Panc1 (cell line): ENCODE data around the gene NECTIN1. TPM values are rescaled to one million over a fixed set of nuclear protein-coding genes. Genes with fewer than 3 reads are reported as not detected.

Experiments
- ATAC-seq: fragments of 200-7000 bp; cut with Tn5 transposase; 2 replicates; pipeline ENCODE4 v1.9.1; 2020; ENCODE audit warnings: mild to moderate bottlenecking, moderate library complexity
- BruUV-seq: library from RNA; stranded (reverse); fragments of 400-500 nt; replicated peaks from 2 replicates; lab custom pipeline; 2021; lab: Mats Ljungman, UMichigan
- CTCF ChIA-PET: fragments of 300-600 bp; sonication (Branson Sonifier 250); formaldehyde crosslinking; loops from one replicate; lab custom pipeline; 2022; ENCODE audit warnings: antibody characterized with exemption; lab: Charles Lee
- POLR2A ChIA-PET: fragments of 300-600 bp; sonication (Branson Sonifier 250); formaldehyde crosslinking; loops from one replicate; lab custom pipeline; 2022; ENCODE audit warnings: antibody characterized with exemption; lab: Charles Lee
- DNase-seq: peaks from one replicate; pipeline ENCODE4 v3.0.0-alpha.2; 2010; ENCODE audit warnings: low read depth, low spot score
- H3K27ac ChIP-seq: 2 replicates; pipeline ENCODE4 v1.5.1; 2011; ENCODE audit warnings: mild to moderate bottlenecking, low read length, inconsistent platforms
- H3K27me3 ChIP-seq: fragments of 200-500 bp; sonication (Bioruptor generic); 2 replicates; pipeline ENCODE4 v1.6.0; 2014; ENCODE audit warnings: low read length, inconsistent platforms; ENCODE audit not compliant: control insufficient read depth, insufficient read depth
- H3K36me3 ChIP-seq: fragments of 200-500 bp; sonication (Bioruptor generic); 2 replicates; pipeline ENCODE4 v1.5.1; 2014; ENCODE audit warnings: inconsistent platforms, mild to moderate bottlenecking, low read length, moderate library complexity; ENCODE audit not compliant: control insufficient read depth, insufficient read depth
- H3K4me1 ChIP-seq: 2 replicates; pipeline ENCODE4 v1.5.1; 2011; ENCODE audit warnings: inconsistent platforms, mild to moderate bottlenecking, low read length, moderate library complexity; ENCODE audit not compliant: control insufficient read depth, insufficient read depth
- H3K4me3 ChIP-seq, 2 experiments: 2 replicates each; pipeline ENCODE4 v1.5.1; 2011 to 2012; ENCODE audit warnings: low read depth in 2 of 2, low read length in 2 of 2, mild to moderate bottlenecking in 2 of 2, inconsistent platforms in 1 of 2, moderate library complexity in 1 of 2
- H3K9me3 ChIP-seq: fragments of 200-500 bp; sonication (Bioruptor generic); 2 replicates; pipeline ENCODE4 v1.5.1; 2014; ENCODE audit warnings: low read depth, mild to moderate bottlenecking, inconsistent platforms, low read length, moderate library complexity; ENCODE audit not compliant: control insufficient read depth, insufficient read depth
- CTCF ChIP-seq: fragments of 450-650 bp; IDR thresholded peaks from 2 replicates; pipeline ENCODE4 v1.5.1; 2017; ENCODE audit warnings: mild to moderate bottlenecking
- POLR2AphosphoS5 ChIP-seq: IDR thresholded peaks from 2 replicates; pipeline ENCODE4 v1.6.1; 2012; ENCODE audit warnings: mild to moderate bottlenecking, low read depth, low read length, moderate library complexity
- REST ChIP-seq, 2 experiments: IDR thresholded peaks; 2 replicates each; pipeline ENCODE4 v1.6.1; 2011 to 2012; ENCODE audit warnings: low read depth in 2 of 2, control low read depth in 1 of 2, low read length in 1 of 2, mild to moderate bottlenecking in 1 of 2, moderate library complexity in 1 of 2; ENCODE audit not compliant: insufficient read depth in 1 of 2
- SIN3A ChIP-seq: IDR thresholded peaks from 2 replicates; pipeline ENCODE4 v1.6.1; 2012; ENCODE audit warnings: low read depth, mild to moderate bottlenecking, low read length, moderate library complexity, borderline replicate concordance; ENCODE audit not compliant: insufficient read depth
- TCF7L2 ChIP-seq: IDR thresholded peaks from 2 replicates; pipeline ENCODE4 v1.6.1; 2011; ENCODE audit warnings: mild to moderate bottlenecking, low read depth, low read length, inconsistent platforms
- in situ Hi-C: cut with HindIII; loops from 2 replicates; pipeline ENCODE4 v1.10.0; 2016; ENCODE audit warnings: low sequenced_read_pairs, low pct_unique_long_range_greater_than_20kb
- intact Hi-C: fragments of 100-400 bp; cut with micrococcal nuclease; formaldehyde crosslinking; loops from one replicate; pipeline ENCODE4 v1.10.0; 2022; ENCODE audit not compliant: unreplicated experiment
- total RNA-seq: library from RNA; stranded (reverse); gene quantifications from one replicate; pipeline ENCODE4 v1.2.1, GENCODE V29; 2021; ENCODE audit not compliant: unreplicated experiment

The NECTIN1 gene
- total RNA-seq, 1 experiment from 2014 or later = 14.6 TPM

GRCh38 chr11:119685111-119685746 lies 43.8 kb downstream of the NECTIN1 start:
- CTCF ChIA-PET = interaction anchor here (1.3 kb wide), 1 partner anchor 44 kb away, joined by 3 read pairs; the partner anchor contains the start of gene NECTIN1
- intact Hi-C loops (no loop called here), in situ Hi-C loops (no loop called here)
- BruUV-seq = no TSS peak
- Histone ChIP-seq H3K36me3 (no peaks in the 10 kb centered on the region), H3K4me3 (no peak overlapping the region), H3K9me3 (no peaks in the 10 kb centered on the region), H3K27ac (no peak overlapping the region), H3K4me1 (no peaks in the 10 kb centered on the region), H3K27me3 (no peaks in the 10 kb centered on the region)
- DNase-seq (no peak), ATAC-seq (no peak)
- no peak for TF ChIP-seq CTCF
- no peak for TF ChIP-seq REST (IDR thresholded peaks at IDR 0.05; ENCODE audit: insufficient read depth in 1 of 2, low read depth in 2 of 2, low read length in 1 of 2)
- TF ChIP-seq SIN3A = no peak
- no peak for TF ChIP-seq POLR2AphosphoS5
- TF ChIP-seq TCF7L2 = no peak
- POLR2A ChIA-PET = no interaction called here

- H3K4me1 ChIP-seq = no peaks in the 10 kb centered on the region
- ChIA-PET CTCF (no interaction called here), POLR2A (no interaction called here)
- no peak overlapping the region for H3K4me3 ChIP-seq
- no peaks in the 10 kb centered on the region for H3K36me3 ChIP-seq
- intact Hi-C loops = no loop called here
- no peaks in the 10 kb centered on the region for H3K9me3 ChIP-seq
- H3K27ac ChIP-seq = no peak overlapping the region
- ATAC-seq (peak; percentile 54), DNase-seq (no peak)
- in situ Hi-C loops = no loop called here
- BruUV-seq = no TSS peak
- TF ChIP-seq TCF7L2 = no peak
- TF ChIP-seq POLR2AphosphoS5 = no peak
- TF ChIP-seq CTCF = no peak
- no peak for TF ChIP-seq SIN3A
- no peak for TF ChIP-seq REST (IDR thresholded peaks at IDR 0.05; ENCODE audit: insufficient read depth in 1 of 2, low read depth in 2 of 2, low read length in 1 of 2)
- no peaks in the 10 kb centered on the region for H3K27me3 ChIP-seq
Measured at GRCh38 chr11:119684361-119685110, 44.5 kb downstream of the NECTIN1 start.
